ENCODE data around the gene IMPG1.
A peak's percentile ranks its signal among the peaks of the same experiment; 100 is the strongest.
"Not testable (repeated sequence)": the region's sequence is repeated elsewhere in the genome, so short reads cannot be mapped to it uniquely, and the experiment has no call there.

Gene IMPG1

GRCh38 chr6:75947935-75948334 is 124.5 kb downstream of the IMPG1 start:
- no peak for DNase-seq

- DNase-seq: no peak
Measured at GRCh38 chr6:75946146-75946831, 126.2 kb downstream of the IMPG1 start.

- DNase-seq: no peak
Measured at GRCh38 chr6:75943381-75943780, 129.1 kb downstream of the IMPG1 start.

GRCh38 chr6:75941509-75941908 is 131.0 kb downstream of the IMPG1 start:
- DNase-seq: no peak

- no peak for DNase-seq
Measured at GRCh38 chr6:75940564-75940963, 131.9 kb downstream of the IMPG1 start.

GRCh38 chr6:75937846-75938245 is 134.6 kb downstream of the IMPG1 start:
- DNase-seq: no peak

GRCh38 chr6:75936682-75937081 is 135.8 kb downstream of the IMPG1 start:
- no peak for DNase-seq

GRCh38 chr6:75935473-75935793 is 137.0 kb downstream of the IMPG1 start:
- no peak for DNase-seq

GRCh38 chr6:75934643-75935472 is 137.6 kb downstream of the IMPG1 start:
- peak in 1 of 2 experiments; percentile 64 for DNase-seq

- no peak for DNase-seq
Measured at GRCh38 chr6:75933387-75933975, 139.0 kb downstream of the IMPG1 start.

- DNase-seq: peak in 1 of 2 experiments; percentile 12
Measured at GRCh38 chr6:75932067-75932466, 140.4 kb downstream of the IMPG1 start.

GRCh38 chr6:75931011-75931680 is 141.3 kb downstream of the IMPG1 start:
- DNase-seq: no peak

- no peak for DNase-seq
Measured at GRCh38 chr6:75926293-75927168, 145.9 kb downstream of the IMPG1 start.

- DNase-seq: no peak
Measured at GRCh38 chr6:75922226-75922625, 150.2 kb downstream of the IMPG1 start.

- DNase-seq: no peak
Measured at GRCh38 chr6:75913040-75913439, 159.4 kb downstream of the IMPG1 start.

GRCh38 chr6:75907444-75907843 is 165.0 kb downstream of the IMPG1 start:
- no peak for DNase-seq

GRCh38 chr6:75906871-75907270 is 165.6 kb downstream of the IMPG1 start:
- DNase-seq: no peak

- not testable (repeated sequence) for DNase-seq
Measured at GRCh38 chr6:75905129-75905528, 167.3 kb downstream of the IMPG1 start.

GRCh38 chr6:75900216-75900615 is 172.2 kb downstream of the IMPG1 start:
- DNase-seq: not testable (repeated sequence)

- no peak for DNase-seq
Measured at GRCh38 chr6:75896526-75896925, 175.9 kb downstream of the IMPG1 start.

- DNase-seq: no peak
Measured at GRCh38 chr6:75893776-75894152, 178.7 kb downstream of the IMPG1 start.

GRCh38 chr6:75893058-75893775 is 179.2 kb downstream of the IMPG1 start:
- DNase-seq: peak; percentile 33 to 61

Measured in NCI-H446 (cell line).